Aorta (tissue), 5 donors: ENCODE data around the gene HINFP. TPM values are rescaled to one million over a fixed set of nuclear protein-coding genes. Genes with fewer than 3 reads are reported as not detected.
"Not testable (repeated sequence)": the region's sequence is repeated elsewhere in the genome, so short reads cannot be mapped to it uniquely, and the experiment has no call there.

ENCODE experiments used
- ATAC-seq: fragments of 200-7000 bp; cut with Tn5 transposase; one replicate; pipeline ENCODE4 v1.9.1; 2022; ENCODE audit warnings: moderate library complexity; ENCODE audit not compliant: low FRiP score
- DNase-seq, 2 donors: peaks; one replicate each; pipeline ENCODE4 v3.0.0-alpha.2; 2020
- H3K27ac ChIP-seq, 2 donors: one replicate each; pipeline ENCODE4 v1.5.1; 2013; ENCODE audit warnings: low read length in 2 of 2, mild to moderate bottlenecking in 2 of 2, moderate library complexity in 2 of 2, control low read depth in 1 of 2, inconsistent platforms in 1 of 2, low read depth in 1 of 2
- H3K27me3 ChIP-seq, 2 donors: one replicate each; pipeline ENCODE4 v1.6.1; 2013; ENCODE audit warnings: control low read depth in 1 of 2, low read length in 1 of 2, mild to moderate bottlenecking in 1 of 2, moderate library complexity in 1 of 2; ENCODE audit not compliant: insufficient read depth in 2 of 2, control insufficient read depth in 1 of 2
- H3K36me3 ChIP-seq, 2 donors: one replicate each; pipeline ENCODE4 v1.6.1; 2013; ENCODE audit warnings: control low read depth in 1 of 2, low read length in 1 of 2, mild to moderate bottlenecking in 1 of 2; ENCODE audit not compliant: insufficient read depth in 2 of 2, control insufficient read depth in 1 of 2
- H3K4me1 ChIP-seq, 2 donors: one replicate each; pipeline ENCODE4 v1.6.1; 2013; ENCODE audit warnings: low read length in 2 of 2, control low read depth in 1 of 2, mild to moderate bottlenecking in 1 of 2, moderate library complexity in 1 of 2; ENCODE audit not compliant: insufficient read depth in 2 of 2, control insufficient read depth in 1 of 2
- H3K4me3 ChIP-seq, 2 donors: one replicate each; pipeline ENCODE4 v1.5.1; 2013; ENCODE audit warnings: low read length in 2 of 2, control low read depth in 1 of 2, mild to moderate bottlenecking in 1 of 2
- H3K9me3 ChIP-seq: one replicate; pipeline ENCODE4 v1.6.1; 2013; ENCODE audit warnings: mild to moderate bottlenecking, low read length; ENCODE audit not compliant: control insufficient read depth
- WGBS, 2 donors: extraction: QIAGEN DNeasy Blood & Tissue Kit; methylation state at CpG; one replicate each; pipeline ENCODE4 v1.1.7; 2013; 5-methylcytosine and 5-hydroxymethylcytosine counted together
- intact Hi-C, 2 donors: fragments of 100-400 bp; cut with DNase I; formaldehyde crosslinking; loops; one replicate each; pipeline versions ENCODE4 v1.14.2 to v1.15.0; 2022
- polyA plus RNA-seq, 2 donors: library from polyadenylated mRNA; stranded (reverse); fragments of 200-250 nt; gene quantifications; one replicate each; pipeline ENCODE4 v1.2.3, GENCODE V29; 2013
- total RNA-seq, 2 donors: library from RNA; stranded (reverse); fragmentation: NEBNext Ultra II Directional; extraction: Animal tissue kit (Norgen Biotek cat#: 25700); gene quantifications; one replicate each; pipeline ENCODE4 v1.2.1, GENCODE V29; 2021
- donor health status: healthy with polysubstance abuse.
- donor health status: Bipolar disorder and iron deficiency.
- donor health status: DM: no; HTN: no; CAD: no.
- donor health status: DM: no; HTN: no; CAD: no.
- donor health status: DM: yes; HTN: yes; CAD: no.

Gene HINFP
- total and polyA plus RNA-seq, 4 donors = 12.1 to 32.4 (median 18.7) TPM

DNA sequence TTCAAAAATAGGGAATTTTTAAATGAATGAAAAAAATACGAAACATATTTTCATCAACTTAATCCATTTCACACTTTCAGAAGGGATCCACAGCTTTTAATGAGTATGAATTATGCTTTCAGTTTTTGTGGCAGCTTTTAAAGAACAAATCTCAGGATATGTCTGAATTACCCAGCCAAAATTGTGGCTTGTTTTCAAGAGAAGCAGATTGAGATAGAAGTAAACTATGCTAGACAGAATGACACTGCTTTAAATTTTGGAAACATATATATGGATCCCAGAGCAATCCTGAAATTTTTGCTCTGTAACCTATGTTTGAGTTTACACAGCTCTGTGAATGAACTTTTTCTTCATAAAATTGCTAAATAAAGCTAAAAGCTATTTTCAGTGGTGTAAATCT is 2.4 kb upstream of the HINFP start:
- Histone ChIP-seq H3K27ac (no peak overlapping the region), H3K27me3 (no peaks in the 10 kb centered on the region), H3K4me3 (no peak overlapping the region), H3K36me3 (peaks cover 0 to under 1% of the 10 kb centered on the region in 2 donors), H3K9me3 (no peaks in the 10 kb centered on the region), H3K4me1 (no peaks in the 10 kb centered on the region)
- ATAC-seq (no peak), DNase-seq (no peak)
- 87 to 92% methylated on average over 1 of the region's 1 CpG for WGBS, 2 donors
- intact Hi-C loops = no loop called here

DNA sequence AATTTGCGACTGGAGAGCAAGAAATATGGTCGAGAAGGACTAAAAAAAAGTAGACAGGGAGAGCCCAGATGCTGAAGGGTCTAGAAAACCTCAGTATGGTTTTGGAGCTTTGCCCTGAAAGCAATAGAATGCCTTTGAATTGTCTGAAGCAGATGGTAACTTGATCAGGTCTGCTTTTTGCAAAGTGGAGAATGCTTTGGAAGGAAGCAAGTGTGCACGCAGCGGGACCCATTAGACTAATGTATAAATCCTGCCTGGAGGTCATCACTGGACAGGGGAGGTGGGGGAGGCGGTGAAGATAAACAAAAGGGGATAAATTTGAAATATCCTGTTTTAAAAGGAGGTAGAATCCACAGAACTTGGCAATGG is 757 bp upstream of the HINFP start:
- intact Hi-C loops = no loop called here
- no peak overlapping the region for H3K4me3 ChIP-seq
- no peaks in the 10 kb centered on the region for H3K4me1 ChIP-seq
- no peak overlapping the region for H3K27ac ChIP-seq
- H3K27me3 ChIP-seq = no peaks in the 10 kb centered on the region
- peaks cover 0 to 2% of the 10 kb centered on the region in 2 donors for H3K36me3 ChIP-seq
- ATAC-seq (no peak), DNase-seq (no peak)
- WGBS, 2 donors = 12 to 13% methylated on average over 5 of the region's 5 CpGs
- H3K9me3 ChIP-seq = no peaks in the 10 kb centered on the region

DNA sequence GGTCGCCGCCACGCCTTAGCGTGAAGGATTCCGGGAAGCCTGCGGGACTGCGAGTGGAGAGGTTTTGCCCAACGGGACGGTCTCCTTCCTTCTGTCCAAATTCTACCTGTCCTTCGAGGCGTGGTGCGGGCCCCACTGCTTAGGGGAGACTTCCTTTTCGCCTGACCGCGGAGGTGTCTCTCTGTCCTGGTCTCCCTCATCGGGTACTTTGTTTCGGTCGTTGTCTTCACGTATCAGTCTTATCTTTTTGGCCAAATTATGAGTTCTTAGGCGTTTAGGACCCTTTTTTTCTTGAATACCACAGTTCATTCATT is 388 bp downstream of the HINFP start:
- Histone ChIP-seq H3K27ac (peak overlapping the region in 1 of 2 donors; percentile 47), H3K4me1 (no peaks in the 10 kb centered on the region), H3K27me3 (no peaks in the 10 kb centered on the region), H3K9me3 (no peaks in the 10 kb centered on the region), H3K36me3 (peaks cover 2% of the 10 kb centered on the region in 2 donors), H3K4me3 (peak overlapping the region; percentile 62 to 90)
- 0 to 1% methylated on average over 20 of the region's 20 CpGs for WGBS, 2 donors
- DNase-seq (no peak), ATAC-seq (no peak)
- intact Hi-C loops = no loop called here

DNA sequence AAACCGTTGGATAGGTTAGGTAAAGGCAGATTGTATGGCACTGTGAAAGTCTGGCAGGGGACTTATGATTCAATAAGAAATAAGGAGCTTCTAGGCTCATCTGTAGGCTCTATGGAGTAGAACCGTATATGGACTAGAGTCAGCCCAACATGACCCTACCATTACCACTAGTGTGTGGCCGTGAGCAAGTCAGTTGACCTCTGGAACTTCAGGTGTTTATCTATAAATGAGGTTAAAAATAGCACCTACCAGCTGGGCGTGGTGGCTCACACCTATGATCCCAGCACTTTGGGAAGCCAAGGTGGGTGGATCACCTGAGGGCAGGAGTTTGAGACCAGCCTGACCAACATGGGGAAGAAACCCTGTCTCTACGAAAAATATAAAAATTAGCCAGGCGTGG is 4.4 kb downstream of the HINFP start:
- intact Hi-C loops = no loop called here
- Histone ChIP-seq H3K27ac (no peak overlapping the region), H3K4me1 (no peaks in the 10 kb centered on the region), H3K27me3 (no peaks in the 10 kb centered on the region), H3K4me3 (no peak overlapping the region), H3K9me3 (no peaks in the 10 kb centered on the region), H3K36me3 (peaks cover 4 to 6% of the 10 kb centered on the region in 2 donors)
- no peak for DNase-seq
- 92 to 93% methylated on average over 6 of the region's 6 CpGs for WGBS, 2 donors
- ATAC-seq = no peak

DNA sequence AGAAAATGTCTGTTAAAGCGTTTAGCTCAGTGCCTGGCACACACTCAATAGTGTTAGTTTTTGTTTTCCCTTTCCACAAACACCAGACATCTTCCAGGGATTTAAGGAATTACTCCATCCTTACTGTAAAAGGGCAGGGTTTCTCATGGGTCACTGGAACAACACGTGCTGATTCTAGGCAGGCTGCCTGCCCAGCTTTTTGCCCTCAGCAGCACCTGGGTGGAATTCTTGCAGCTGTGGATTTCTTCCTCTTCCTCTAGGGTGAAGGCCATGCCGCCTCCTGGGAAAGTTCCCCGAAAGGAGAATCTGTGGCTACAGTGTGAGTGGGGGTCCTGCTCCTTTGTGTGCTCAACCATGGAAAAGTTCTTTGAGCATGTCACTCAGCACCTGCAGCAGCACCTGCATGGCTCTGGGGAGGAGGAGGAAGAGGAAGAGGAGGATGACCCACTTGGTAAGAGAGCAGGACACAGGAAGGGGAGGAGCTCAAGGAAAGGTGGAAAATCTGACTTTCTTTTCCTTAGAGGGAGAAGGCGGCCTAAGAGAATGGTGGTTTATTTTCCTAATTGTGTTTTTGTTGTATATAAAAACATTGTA is 5.4 kb downstream of the HINFP start:
- no peaks in the 10 kb centered on the region for H3K4me1 ChIP-seq
- intact Hi-C loops = no loop called here
- H3K9me3 ChIP-seq = no peaks in the 10 kb centered on the region
- no peak for ATAC-seq
- peaks cover 4 to 6% of the 10 kb centered on the region in 2 donors for H3K36me3 ChIP-seq
- H3K27ac ChIP-seq = no peak overlapping the region
- no peaks in the 10 kb centered on the region for H3K27me3 ChIP-seq
- H3K4me3 ChIP-seq = no peak overlapping the region
- 65 to 67% methylated on average over 5 of the region's 5 CpGs for WGBS, 2 donors
- no peak for DNase-seq

DNA sequence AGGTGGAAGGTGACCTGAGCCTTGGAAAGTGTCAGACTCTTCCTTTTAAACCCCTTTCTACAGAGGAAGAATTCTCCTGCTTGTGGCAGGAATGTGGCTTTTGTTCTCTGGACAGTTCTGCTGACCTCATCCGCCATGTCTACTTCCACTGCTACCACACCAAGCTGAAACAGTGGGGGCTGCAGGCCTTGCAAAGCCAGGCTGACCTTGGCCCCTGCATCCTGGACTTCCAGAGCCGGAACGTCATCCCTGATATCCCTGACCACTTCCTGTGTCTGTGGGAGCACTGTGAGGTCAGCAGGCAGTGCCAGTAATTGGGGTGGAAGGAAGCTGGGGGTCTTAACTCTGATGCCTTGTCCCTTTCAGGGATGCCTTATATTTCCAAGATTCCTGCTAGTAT is 9.3 kb downstream of the HINFP start:
- DNase-seq = no peak
- intact Hi-C loops = no loop called here
- Histone ChIP-seq H3K27ac (no peak overlapping the region), H3K27me3 (no peaks in the 10 kb centered on the region), H3K36me3 (peaks cover 2 to 10% of the 10 kb centered on the region in 2 donors), H3K9me3 (no peaks in the 10 kb centered on the region), H3K4me1 (no peaks in the 10 kb centered on the region), H3K4me3 (no peak overlapping the region)
- ATAC-seq = no peak
- WGBS, 2 donors = 72 to 80% methylated on average over 3 of the region's 3 CpGs

DNA sequence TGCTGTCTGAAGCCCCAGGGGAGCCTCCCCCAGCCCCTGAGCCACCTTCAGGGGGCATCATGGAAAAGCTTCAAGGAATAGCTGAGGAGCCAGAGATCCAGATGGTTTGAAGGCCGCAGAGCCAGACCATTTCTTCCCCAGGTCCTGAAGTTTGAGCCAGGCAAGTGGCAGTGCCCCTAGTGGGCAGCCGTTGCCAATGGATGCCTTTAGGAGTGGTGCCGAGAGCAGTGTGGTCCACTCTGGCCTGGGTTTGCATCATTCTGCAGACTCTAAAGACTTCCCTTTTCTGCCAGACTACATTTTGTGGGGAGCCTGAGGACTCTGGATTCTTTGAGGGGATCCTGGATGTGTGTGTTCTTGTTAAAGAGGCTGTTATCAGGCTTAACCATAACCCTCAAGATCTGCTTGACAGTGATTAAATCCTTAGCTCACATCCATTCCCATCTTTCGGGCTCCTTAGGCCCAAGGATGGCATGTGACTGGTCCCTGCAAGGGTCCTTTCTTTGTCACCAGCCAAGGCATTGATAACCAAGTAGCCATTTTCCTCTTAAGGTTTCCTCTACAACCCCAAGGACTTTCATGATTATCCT is 13.1 kb downstream of the HINFP start:
- intact Hi-C loops = no loop called here
- no peaks in the 10 kb centered on the region for H3K27me3 ChIP-seq
- H3K36me3 ChIP-seq = peaks cover 2 to 6% of the 10 kb centered on the region in 2 donors
- H3K27ac ChIP-seq = no peak overlapping the region
- 51 to 52% methylated on average over 4 of the region's 4 CpGs for WGBS, 2 donors
- no peaks in the 10 kb centered on the region for H3K9me3 ChIP-seq
- H3K4me1 ChIP-seq = no peaks in the 10 kb centered on the region
- ATAC-seq (no peak), DNase-seq (no peak)
- H3K4me3 ChIP-seq = no peak overlapping the region

DNA sequence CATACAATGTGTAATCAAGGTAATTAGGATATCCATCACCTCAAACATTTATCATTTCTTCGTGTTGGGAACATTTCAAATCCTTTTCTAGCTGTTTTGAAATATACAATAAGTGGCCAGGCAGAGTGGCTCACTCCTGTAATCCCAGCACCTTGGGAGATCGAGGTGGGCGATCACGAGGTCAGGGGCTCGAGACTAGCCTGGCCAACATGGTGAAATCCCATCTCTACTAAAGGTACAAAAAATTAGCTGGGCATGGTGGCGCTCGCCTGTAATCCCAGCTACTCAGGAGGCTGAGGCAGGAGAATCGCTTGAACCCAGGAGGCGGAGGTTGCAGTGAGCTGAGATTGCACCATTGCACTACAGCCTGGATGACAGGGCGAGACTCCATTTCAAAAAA is 17.9 kb downstream of the HINFP start:
- H3K27me3 ChIP-seq, intact Hi-C loops, H3K9me3 ChIP-seq, H3K27ac ChIP-seq, ATAC-seq, H3K36me3 ChIP-seq, H3K4me3 ChIP-seq, DNase-seq, H3K4me1 ChIP-seq: not testable (repeated sequence)
- WGBS, 2 donors = 87% methylated on average over 10 of the region's 10 CpGs

DNA sequence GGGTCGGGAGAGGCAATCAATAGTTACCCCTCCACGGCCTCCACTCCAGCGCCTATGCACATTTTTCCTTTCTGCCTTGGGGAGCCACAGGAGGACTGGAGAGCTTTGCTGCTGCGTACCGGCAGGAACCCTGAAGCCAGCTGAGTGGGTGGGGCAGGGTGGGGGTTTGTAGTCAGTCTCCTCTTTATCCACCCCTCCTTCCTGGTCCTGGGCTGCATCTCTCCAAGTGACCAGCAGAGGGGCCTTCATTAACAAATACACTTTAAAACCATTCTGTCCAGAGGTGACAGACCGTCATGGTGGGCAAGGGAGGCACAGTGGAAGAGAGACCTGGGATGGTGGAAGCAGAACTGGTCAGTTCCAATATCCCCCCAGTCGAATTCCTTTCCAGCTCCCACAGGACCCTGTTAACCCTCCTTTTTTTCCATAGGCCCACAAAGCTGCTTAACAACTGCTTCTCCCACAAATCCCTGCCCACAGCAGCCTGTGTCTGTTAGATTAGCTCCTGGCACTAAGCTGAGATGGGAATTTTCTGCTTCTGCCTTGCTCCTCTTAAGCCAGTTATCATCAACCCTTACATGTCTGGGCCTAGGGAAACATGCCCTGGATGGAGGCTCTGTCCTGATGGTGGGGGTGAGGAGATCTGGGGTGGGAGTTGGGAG is 23.6 kb downstream of the HINFP start:
- H3K4me1 ChIP-seq = no peaks in the 10 kb centered on the region
- intact Hi-C loops = loop anchor here (5.0 to 10.0 kb wide), 3 partner anchors 50 to 190 kb away; partner anchors contain the start of gene RNF26 (in 1 of the 2)
- no peaks in the 10 kb centered on the region for H3K9me3 ChIP-seq
- peak; percentile 80 for ATAC-seq
- no peak overlapping the region for H3K4me3 ChIP-seq
- WGBS, 2 donors = 17 to 27% methylated on average over 7 of the region's 7 CpGs
- H3K36me3 ChIP-seq = no peaks in the 10 kb centered on the region
- DNase-seq = peak in 1 of 2 donors; percentile 83
- no peak overlapping the region for H3K27ac ChIP-seq
- H3K27me3 ChIP-seq = no peaks in the 10 kb centered on the region
